Measurements from ENCODE around the gene LRMDA.

The LRMDA gene

DNA sequence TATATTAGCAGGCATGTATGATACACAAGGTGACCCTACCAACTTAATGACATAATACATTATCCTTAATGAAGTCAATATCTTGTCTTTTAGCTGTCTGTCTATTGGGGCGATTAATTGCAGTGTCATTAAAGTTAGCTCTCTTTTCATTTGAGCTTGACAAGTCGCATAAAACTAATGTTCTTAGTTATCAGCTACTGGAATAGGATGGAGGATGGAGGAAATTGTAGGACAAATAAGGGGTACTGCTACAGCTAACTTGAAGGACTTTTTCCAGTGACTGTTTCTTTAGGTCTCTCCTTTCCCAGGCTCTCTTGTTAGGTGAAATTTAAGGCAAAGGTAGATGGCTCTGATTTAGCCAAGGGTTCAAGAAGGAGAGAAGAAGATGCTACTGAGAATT is 506.4 kb downstream of the LRMDA start:
- H2AFZ ChIP-seq (ENCODE audit: low read depth, low read length), result no peak overlapping the region
- H3K9me3 ChIP-seq (ENCODE audit: low read length), result no peaks in the 10 kb centered on the region
- H3K27me3 ChIP-seq (ENCODE audit: insufficient read depth, low read length), result no peaks in the 10 kb centered on the region
- H3K36me3 ChIP-seq (ENCODE audit: insufficient read depth, low read length), result no peaks in the 10 kb centered on the region
- no peak overlapping the region for H3K4me3 ChIP-seq (ENCODE audit: low read length)
- H3K4me1 ChIP-seq (ENCODE audit: insufficient read depth, low read length), result no peaks in the 10 kb centered on the region

DNA sequence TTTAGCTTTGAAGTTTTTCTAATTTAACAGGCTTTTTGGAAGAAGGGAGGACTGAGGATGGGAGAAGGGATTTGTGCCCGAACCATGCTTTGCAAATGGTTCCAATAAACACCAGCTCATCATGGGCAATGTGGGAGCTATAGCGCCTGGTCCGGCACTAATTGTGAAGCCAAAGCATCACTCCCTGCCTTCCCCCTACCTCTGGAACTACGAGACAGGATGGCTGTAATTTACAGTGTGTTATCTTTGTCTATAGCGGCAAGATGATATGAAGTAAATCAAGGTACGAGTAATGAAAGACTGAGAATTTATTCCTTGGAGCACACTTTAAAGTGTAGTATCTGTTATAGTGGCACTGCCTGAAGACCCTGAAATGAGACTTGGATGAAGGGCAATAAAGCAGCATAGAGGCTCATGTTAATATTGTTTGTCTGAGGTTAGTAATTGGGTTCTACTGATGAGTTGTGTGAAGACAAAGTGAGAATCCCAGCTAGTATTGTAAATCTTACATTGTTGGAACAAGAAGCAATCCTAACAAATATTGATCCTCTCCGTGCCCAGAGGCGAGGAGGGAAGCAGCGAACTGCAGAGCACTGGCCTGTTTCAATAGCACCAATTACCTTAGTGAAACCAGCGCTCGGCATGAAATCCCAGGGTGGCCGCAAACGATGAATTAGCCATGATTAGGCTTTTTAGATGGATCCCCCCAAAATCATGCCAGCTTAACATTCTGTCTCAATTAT is 507.1 kb downstream of the LRMDA start:
- no peak overlapping the region for H2AFZ ChIP-seq (ENCODE audit: low read depth, low read length)
- no peak overlapping the region for H3K4me3 ChIP-seq (ENCODE audit: low read length)
- no peaks in the 10 kb centered on the region for H3K9me3 ChIP-seq (ENCODE audit: low read length)
- no peaks in the 10 kb centered on the region for H3K36me3 ChIP-seq (ENCODE audit: insufficient read depth, low read length)
- H3K4me1 ChIP-seq (ENCODE audit: insufficient read depth, low read length), result no peaks in the 10 kb centered on the region
- no peaks in the 10 kb centered on the region for H3K27me3 ChIP-seq (ENCODE audit: insufficient read depth, low read length)

DNA sequence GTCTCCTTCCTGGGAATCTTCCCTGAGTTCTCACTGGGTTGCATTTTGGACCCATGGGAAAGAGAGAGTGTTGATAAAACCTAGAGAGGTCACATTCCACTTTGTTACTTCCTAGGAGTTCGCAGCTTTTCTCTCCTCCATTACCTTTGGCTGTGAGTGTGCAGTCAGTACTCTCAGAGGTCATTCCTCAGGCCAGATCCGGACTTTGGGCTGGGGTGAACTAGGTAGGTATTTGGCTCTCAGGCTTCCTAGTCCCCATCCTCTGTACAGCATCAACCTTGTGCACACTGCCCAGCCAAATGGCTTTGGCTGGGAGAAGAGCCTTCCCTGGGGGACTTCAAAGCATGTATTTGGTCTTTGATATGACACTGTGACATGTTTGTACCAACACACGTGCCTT is 508.1 kb downstream of the LRMDA start:
- H3K4me3 ChIP-seq (ENCODE audit: low read length), result no peak overlapping the region
- no peaks in the 10 kb centered on the region for H3K36me3 ChIP-seq (ENCODE audit: insufficient read depth, low read length)
- no peaks in the 10 kb centered on the region for H3K4me1 ChIP-seq (ENCODE audit: insufficient read depth, low read length)
- H3K27me3 ChIP-seq (ENCODE audit: insufficient read depth, low read length), result no peaks in the 10 kb centered on the region
- H2AFZ ChIP-seq (ENCODE audit: low read depth, low read length), result no peak overlapping the region
- H3K9me3 ChIP-seq (ENCODE audit: low read length), result no peaks in the 10 kb centered on the region

DNA sequence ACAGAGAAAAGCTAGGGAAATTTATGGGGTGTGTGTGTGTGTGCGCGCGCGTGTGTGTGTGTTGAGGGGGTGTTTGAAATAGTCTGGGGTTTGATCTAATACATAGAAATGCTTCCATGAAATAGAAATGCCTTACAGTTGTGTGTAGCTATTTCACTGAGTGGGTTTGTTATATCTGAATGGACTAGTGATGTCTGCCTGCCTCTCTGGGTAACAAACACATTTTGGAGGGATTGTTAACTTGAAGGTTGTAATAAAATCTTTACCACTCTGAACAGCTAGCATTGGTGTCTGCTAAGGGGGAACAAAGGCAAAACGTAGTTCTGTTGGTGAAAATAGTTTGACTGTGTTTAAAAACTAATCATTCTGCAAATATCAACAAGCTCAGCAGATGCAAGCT is 509.3 kb downstream of the LRMDA start:
- no peaks in the 10 kb centered on the region for H3K27me3 ChIP-seq (ENCODE audit: insufficient read depth, low read length)
- H2AFZ ChIP-seq (ENCODE audit: low read depth, low read length), result no peak overlapping the region
- no peak overlapping the region for H3K4me3 ChIP-seq (ENCODE audit: low read length)
- no peaks in the 10 kb centered on the region for H3K9me3 ChIP-seq (ENCODE audit: low read length)
- no peaks in the 10 kb centered on the region for H3K36me3 ChIP-seq (ENCODE audit: insufficient read depth, low read length)
- no peaks in the 10 kb centered on the region for H3K4me1 ChIP-seq (ENCODE audit: insufficient read depth, low read length)

DNA sequence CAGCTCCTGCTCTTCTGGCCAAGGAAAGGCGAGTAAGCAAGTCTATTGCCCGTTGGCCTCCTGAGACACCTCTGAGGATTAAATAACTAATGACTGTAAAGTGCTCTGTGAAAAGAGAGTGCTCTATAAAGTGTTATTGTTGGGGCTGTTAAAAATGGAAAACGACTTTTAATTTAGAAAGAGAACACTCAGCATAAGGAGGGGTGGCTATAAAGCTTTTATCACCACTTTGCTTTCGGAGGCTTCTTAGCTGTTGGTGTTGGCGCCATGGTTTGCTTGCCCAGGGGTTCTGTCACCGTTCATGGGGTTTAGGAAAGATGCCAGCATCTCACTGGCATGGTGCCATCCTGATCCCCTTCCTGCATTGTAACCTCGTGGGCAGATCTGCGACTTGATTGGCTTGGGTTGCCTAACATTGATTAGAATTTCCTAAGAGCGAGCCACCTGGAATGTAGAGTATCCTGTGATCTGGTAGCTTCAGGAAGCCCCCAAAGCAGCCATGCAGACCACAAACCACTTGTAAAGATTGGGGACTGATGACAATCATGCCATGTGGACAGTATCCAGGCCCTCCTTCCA is 509.9 kb downstream of the LRMDA start:
- H2AFZ ChIP-seq (ENCODE audit: low read depth, low read length), result no peak overlapping the region
- H3K4me1 ChIP-seq (ENCODE audit: insufficient read depth, low read length), result no peaks in the 10 kb centered on the region
- no peaks in the 10 kb centered on the region for H3K36me3 ChIP-seq (ENCODE audit: insufficient read depth, low read length)
- no peaks in the 10 kb centered on the region for H3K27me3 ChIP-seq (ENCODE audit: insufficient read depth, low read length)
- no peaks in the 10 kb centered on the region for H3K9me3 ChIP-seq (ENCODE audit: low read length)
- no peak overlapping the region for H3K4me3 ChIP-seq (ENCODE audit: low read length)

DNA sequence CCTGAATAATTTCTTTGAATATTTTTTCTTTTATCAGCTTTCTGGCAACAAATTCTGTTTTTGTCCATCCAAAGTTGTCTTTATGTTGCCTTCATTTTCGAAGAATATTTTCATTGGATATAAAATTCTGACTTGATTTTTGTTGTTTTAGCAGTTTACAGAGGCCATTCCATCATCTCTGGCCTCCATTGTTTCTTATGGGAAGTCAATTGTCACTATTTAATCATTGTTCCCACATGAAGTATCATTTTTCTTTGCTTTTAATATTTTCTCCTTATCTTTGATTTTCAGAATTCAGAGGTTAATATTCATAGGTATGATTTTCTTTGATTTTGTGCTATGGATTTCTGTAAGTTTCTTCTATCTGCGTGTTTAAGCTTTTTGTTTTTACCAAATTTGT is 512.6 kb downstream of the LRMDA start:
- Histone ChIP-seq H3K9me3 (ENCODE audit: low read length) (no peaks in the 10 kb centered on the region), H2AFZ (ENCODE audit: low read depth, low read length) (no peak overlapping the region), H3K4me3 (ENCODE audit: low read length) (no peak overlapping the region), H3K27me3 (ENCODE audit: insufficient read depth, low read length) (no peaks in the 10 kb centered on the region), H3K4me1 (ENCODE audit: insufficient read depth, low read length) (no peaks in the 10 kb centered on the region), H3K36me3 (ENCODE audit: insufficient read depth, low read length) (no peaks in the 10 kb centered on the region)

DNA sequence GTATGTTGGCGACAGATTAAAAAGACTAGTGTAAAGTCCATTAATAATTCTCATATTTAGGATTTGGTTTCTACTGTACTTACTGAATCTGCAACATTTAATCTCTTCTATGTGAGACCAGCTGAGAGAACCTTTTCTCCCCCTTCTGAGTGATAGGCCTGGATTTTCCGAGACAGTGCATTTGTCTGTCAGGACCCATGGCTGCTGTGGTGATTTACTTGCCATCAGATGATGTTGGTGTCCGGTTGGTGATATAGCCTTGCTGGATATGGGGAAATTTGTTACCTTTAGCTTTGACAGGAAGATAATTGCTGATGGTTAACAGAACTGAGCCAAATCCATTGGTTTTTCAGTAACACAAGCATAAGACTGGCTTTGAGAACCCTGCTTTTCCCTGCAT is 517.2 kb downstream of the LRMDA start:
- Histone ChIP-seq H3K36me3 (ENCODE audit: insufficient read depth, low read length) (no peaks in the 10 kb centered on the region), H3K27me3 (ENCODE audit: insufficient read depth, low read length) (no peaks in the 10 kb centered on the region), H2AFZ (ENCODE audit: low read depth, low read length) (no peak overlapping the region), H3K9me3 (ENCODE audit: low read length) (no peaks in the 10 kb centered on the region), H3K4me1 (ENCODE audit: insufficient read depth, low read length) (no peaks in the 10 kb centered on the region), H3K4me3 (ENCODE audit: low read length) (no peak overlapping the region)

DNA sequence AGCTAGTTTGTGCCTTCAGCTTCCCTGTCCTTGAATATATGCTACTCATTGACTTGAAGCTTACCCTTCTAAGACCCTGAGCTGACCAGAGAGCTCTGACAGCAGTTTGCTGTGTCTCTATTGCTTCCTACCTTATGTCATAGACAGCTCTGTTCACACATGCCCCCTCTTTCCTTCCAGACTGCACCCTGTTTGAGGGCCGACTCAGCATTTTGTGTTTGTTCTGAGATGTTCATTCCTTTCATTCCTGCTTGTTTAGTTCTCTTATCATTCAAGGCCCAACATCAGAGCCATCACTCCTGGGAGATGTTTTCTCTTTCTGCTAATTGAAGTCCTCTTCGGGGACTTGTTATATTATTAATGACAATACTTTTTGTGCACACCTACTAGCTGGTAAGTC is 518.9 kb downstream of the LRMDA start:
- H3K27me3 ChIP-seq (ENCODE audit: insufficient read depth, low read length), result peaks cover 2% of the 10 kb centered on the region
- H3K36me3 ChIP-seq (ENCODE audit: insufficient read depth, low read length), result no peaks in the 10 kb centered on the region
- no peaks in the 10 kb centered on the region for H3K4me1 ChIP-seq (ENCODE audit: insufficient read depth, low read length)
- no peak overlapping the region for H3K4me3 ChIP-seq (ENCODE audit: low read length)
- no peak overlapping the region for H2AFZ ChIP-seq (ENCODE audit: low read depth, low read length)
- H3K9me3 ChIP-seq (ENCODE audit: low read length), result no peaks in the 10 kb centered on the region

DNA sequence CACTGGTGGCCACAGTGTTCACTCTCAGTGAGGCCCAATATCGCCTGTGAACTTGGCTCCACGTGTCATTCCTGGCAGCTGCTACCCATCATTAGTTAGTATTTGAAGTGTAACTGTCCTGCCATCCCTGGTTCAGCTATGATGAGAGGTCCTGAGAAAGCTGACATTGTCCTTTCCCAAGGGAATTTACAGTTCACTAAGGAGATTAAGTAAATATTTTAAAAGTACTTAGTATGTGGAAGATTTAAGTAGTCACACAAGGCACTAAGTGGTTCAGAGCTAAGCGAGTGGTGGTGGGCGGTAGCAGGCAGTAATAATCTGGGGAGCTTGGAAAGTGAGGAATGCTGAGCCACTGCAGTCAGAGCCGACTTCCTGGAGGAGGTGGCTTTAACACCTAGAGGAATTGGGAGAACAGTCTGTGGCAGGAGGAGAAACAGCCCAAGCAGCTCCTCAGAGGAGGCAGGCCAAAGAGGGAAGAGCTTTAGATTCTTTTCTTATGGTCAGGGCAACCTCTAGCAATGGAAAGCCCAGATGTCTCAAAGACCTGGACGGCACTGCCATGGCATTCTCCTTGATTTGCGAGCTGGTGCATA is 519.7 kb downstream of the LRMDA start:
- Histone ChIP-seq H3K9me3 (ENCODE audit: low read length) (no peaks in the 10 kb centered on the region), H3K27me3 (ENCODE audit: insufficient read depth, low read length) (peaks cover 2% of the 10 kb centered on the region), H2AFZ (ENCODE audit: low read depth, low read length) (no peak overlapping the region), H3K36me3 (ENCODE audit: insufficient read depth, low read length) (no peaks in the 10 kb centered on the region), H3K4me1 (ENCODE audit: insufficient read depth, low read length) (no peaks in the 10 kb centered on the region), H3K4me3 (ENCODE audit: low read length) (no peak overlapping the region)

DNA sequence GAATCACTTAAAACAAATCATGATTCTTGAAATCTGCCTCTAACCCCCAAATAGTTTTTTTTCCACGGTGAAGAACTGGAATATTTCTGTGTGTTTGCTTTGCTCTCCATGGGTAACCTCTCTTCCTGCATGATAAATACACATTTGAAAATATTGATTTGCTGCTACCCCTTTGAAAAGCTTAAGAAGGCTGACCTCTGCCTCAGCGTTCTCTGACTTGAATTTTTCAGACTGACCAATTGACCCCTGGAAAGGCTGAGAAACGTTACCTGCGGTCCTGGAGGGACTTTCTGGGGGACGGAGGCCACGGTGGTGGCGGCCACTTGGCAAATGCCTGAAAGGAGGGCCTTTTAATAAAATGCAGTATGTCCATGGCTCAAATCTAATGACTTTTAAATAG is 520.2 kb downstream of the LRMDA start:
- Histone ChIP-seq H3K27me3 (ENCODE audit: insufficient read depth, low read length) (peaks cover 2% of the 10 kb centered on the region), H3K36me3 (ENCODE audit: insufficient read depth, low read length) (no peaks in the 10 kb centered on the region), H2AFZ (ENCODE audit: low read depth, low read length) (no peak overlapping the region), H3K9me3 (ENCODE audit: low read length) (no peaks in the 10 kb centered on the region), H3K4me3 (ENCODE audit: low read length) (no peak overlapping the region), H3K4me1 (ENCODE audit: insufficient read depth, low read length) (no peaks in the 10 kb centered on the region)

DNA sequence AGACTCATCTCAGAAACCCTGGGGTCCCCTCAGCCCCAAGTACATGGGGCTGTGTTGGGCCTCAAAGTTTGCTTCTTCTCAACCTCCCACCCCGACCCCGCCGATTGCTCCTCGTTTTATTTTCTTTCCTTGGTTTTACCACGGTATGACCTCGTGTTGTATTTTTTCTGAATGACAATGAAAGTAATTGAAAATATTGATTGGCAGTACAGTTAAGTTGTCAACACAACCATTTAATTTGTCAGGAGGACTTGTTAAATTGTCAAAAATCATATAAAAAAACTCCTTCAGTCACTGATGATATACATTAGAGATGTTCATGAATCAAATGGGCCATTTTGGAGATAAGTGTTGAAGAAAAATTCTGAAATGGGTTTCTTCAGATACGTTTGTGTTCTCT is 520.7 kb downstream of the LRMDA start:
- H3K4me1 ChIP-seq (ENCODE audit: insufficient read depth, low read length), result no peaks in the 10 kb centered on the region

DNA sequence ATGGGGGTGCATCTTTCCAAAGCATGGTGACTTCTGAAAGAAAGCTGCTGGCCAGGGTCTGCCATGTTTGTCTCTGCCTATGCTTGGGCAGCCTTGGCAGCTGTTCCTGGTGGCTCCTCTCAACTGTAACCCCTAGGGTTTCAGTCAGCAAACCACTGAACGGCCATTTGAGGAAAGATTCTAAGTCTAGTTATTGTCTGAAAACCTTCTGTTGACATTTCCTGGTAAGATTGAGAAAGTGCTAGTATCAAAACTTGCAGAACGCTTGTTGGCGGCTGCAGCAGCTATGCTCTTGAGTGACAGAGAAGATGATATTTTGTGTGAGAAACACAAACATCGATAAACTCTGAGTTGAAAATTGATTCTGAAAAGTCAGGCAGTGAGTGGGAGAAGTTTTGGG is 523.1 kb downstream of the LRMDA start:
- H3K9me3 ChIP-seq (ENCODE audit: low read length), result no peaks in the 10 kb centered on the region
- no peaks in the 10 kb centered on the region for H3K4me1 ChIP-seq (ENCODE audit: insufficient read depth, low read length)
- H3K36me3 ChIP-seq (ENCODE audit: insufficient read depth, low read length), result no peaks in the 10 kb centered on the region
- no peak overlapping the region for H2AFZ ChIP-seq (ENCODE audit: low read depth, low read length)
- H3K4me3 ChIP-seq (ENCODE audit: low read length), result no peak overlapping the region
- H3K27me3 ChIP-seq (ENCODE audit: insufficient read depth, low read length), result peaks cover 2% of the 10 kb centered on the region

More for the DNA sequence above, 520.7 kb downstream of the LRMDA start:
- H3K27me3 ChIP-seq (ENCODE audit: insufficient read depth, low read length), result peaks cover 2% of the 10 kb centered on the region
- H3K4me3 ChIP-seq (ENCODE audit: low read length), result no peak overlapping the region
- H2AFZ ChIP-seq (ENCODE audit: low read depth, low read length), result no peak overlapping the region
- H3K36me3 ChIP-seq (ENCODE audit: insufficient read depth, low read length), result no peaks in the 10 kb centered on the region
- H3K9me3 ChIP-seq (ENCODE audit: low read length), result no peaks in the 10 kb centered on the region

DNA sequence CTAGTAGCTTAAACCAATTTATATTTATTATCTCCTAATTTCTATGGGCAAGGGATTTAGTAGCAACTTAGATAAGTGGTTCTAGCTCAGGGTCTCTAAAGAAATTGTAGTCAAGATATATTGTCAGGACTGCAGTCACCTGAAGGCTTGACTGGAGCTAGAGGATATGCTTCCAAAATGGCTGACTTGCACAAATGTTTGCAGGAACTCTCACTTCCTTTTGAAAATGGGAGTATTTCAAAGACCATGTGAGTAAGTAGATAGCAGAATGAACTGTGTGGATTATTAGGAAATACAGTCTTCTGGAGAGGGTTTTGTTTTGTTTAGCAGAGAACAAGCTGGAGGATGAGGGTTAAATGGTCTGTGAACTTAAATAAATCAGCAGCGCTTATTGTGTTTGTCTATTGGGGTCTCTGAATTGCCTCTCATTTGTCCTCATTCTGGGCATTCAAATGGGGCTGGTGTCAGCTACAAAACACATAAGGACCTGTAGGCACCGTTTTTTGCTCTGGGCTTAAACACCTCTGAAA is 524.6 kb downstream of the LRMDA start:
- no peaks in the 10 kb centered on the region for H3K36me3 ChIP-seq (ENCODE audit: insufficient read depth, low read length)
- no peaks in the 10 kb centered on the region for H3K4me1 ChIP-seq (ENCODE audit: insufficient read depth, low read length)
- H3K27me3 ChIP-seq (ENCODE audit: insufficient read depth, low read length), result peaks cover 2% of the 10 kb centered on the region
- H3K4me3 ChIP-seq (ENCODE audit: low read length), result no peak overlapping the region
- H2AFZ ChIP-seq (ENCODE audit: low read depth, low read length), result no peak overlapping the region
- H3K9me3 ChIP-seq (ENCODE audit: low read length), result no peaks in the 10 kb centered on the region
